ENCODE data around the gene SLC2A9.
"Not testable (repeated sequence)": the region's sequence is repeated elsewhere in the genome, so short reads cannot be mapped to it uniquely, and the experiment has no call there.

The SLC2A9 gene

GRCh38 chr4:9808077-9808476 is 213.2 kb downstream of the SLC2A9 start:
- no peak for DNase-seq (ENCODE audit: low read depth in 1 of 2, low spot score in 1 of 2)
- in situ Hi-C loops (cut with HindIII; ENCODE audit: low pct_unique_long_range_greater_than_20kb, low sequenced_read_pairs) = no loop called here
- TF ChIP-seq JUND (IDR thresholded peaks at IDR 0.05; ENCODE audit: low read depth) = no peak

GRCh38 chr4:9804918-9805317 is 216.4 kb downstream of the SLC2A9 start:
- TF ChIP-seq JUND (IDR thresholded peaks at IDR 0.05; ENCODE audit: low read depth) = no peak
- in situ Hi-C loops (cut with HindIII; ENCODE audit: low pct_unique_long_range_greater_than_20kb, low sequenced_read_pairs) = no loop called here
- DNase-seq (ENCODE audit: low read depth in 1 of 2, low spot score in 1 of 2) = no peak

GRCh38 chr4:9800848-9801247 is 220.4 kb downstream of the SLC2A9 start:
- TF ChIP-seq JUND (IDR thresholded peaks at IDR 0.05; ENCODE audit: low read depth) = no peak
- in situ Hi-C loops (cut with HindIII; ENCODE audit: low pct_unique_long_range_greater_than_20kb, low sequenced_read_pairs) = no loop called here
- DNase-seq (ENCODE audit: low read depth in 1 of 2, low spot score in 1 of 2) = no peak

GRCh38 chr4:9796641-9797040 is 224.7 kb downstream of the SLC2A9 start:
- in situ Hi-C loops (cut with HindIII; ENCODE audit: low pct_unique_long_range_greater_than_20kb, low sequenced_read_pairs) = not testable (repeated sequence)

GRCh38 chr4:9792381-9792780 is 228.9 kb downstream of the SLC2A9 start:
- TF ChIP-seq JUND (IDR thresholded peaks at IDR 0.05; ENCODE audit: low read depth) = no peak
- no peak for DNase-seq (ENCODE audit: low read depth in 1 of 2, low spot score in 1 of 2)
- in situ Hi-C loops (cut with HindIII; ENCODE audit: low pct_unique_long_range_greater_than_20kb, low sequenced_read_pairs) = no loop called here

More at GRCh38 chr4:9796641-9797040, 224.7 kb downstream of the SLC2A9 start:
- not testable (repeated sequence) for DNase-seq (ENCODE audit: low read depth in 1 of 2, low spot score in 1 of 2)

GRCh38 chr4:9785891-9786290 is 235.4 kb downstream of the SLC2A9 start:
- in situ Hi-C loops (cut with HindIII; ENCODE audit: low pct_unique_long_range_greater_than_20kb, low sequenced_read_pairs); DNase-seq (ENCODE audit: low read depth in 1 of 2, low spot score in 1 of 2): not testable (repeated sequence)

GRCh38 chr4:9782136-9782436 is 239.2 kb downstream of the SLC2A9 start:
- in situ Hi-C loops (cut with HindIII; ENCODE audit: low pct_unique_long_range_greater_than_20kb, low sequenced_read_pairs) = no loop called here
- DNase-seq (ENCODE audit: low read depth in 1 of 2, low spot score in 1 of 2) = no peak
- TF ChIP-seq JUND (IDR thresholded peaks at IDR 0.05; ENCODE audit: low read depth) = no peak

- no peak for TF ChIP-seq JUND (IDR thresholded peaks at IDR 0.05; ENCODE audit: low read depth)
- in situ Hi-C loops (cut with HindIII; ENCODE audit: low pct_unique_long_range_greater_than_20kb, low sequenced_read_pairs) = no loop called here
- DNase-seq (ENCODE audit: low read depth in 1 of 2, low spot score in 1 of 2) = no peak
Measured at GRCh38 chr4:9781343-9782135, 239.8 kb downstream of the SLC2A9 start, which contains the start of gene DRD5. TSS of gene DRD5 (plus strand) at chr4:9781634. CDS start at chr4:9782030, 396 bp downstream.
